Esophagus muscularis mucosa (tissue), 4 donors: ENCODE results near the gene MRPL58.

Experiments
- CTCF ChIP-seq, 3 experiments: fragments of 200-600 bp in 2 of 3; fragments of 450-650 bp in 1 of 3; sonication (generic) in 2 of 3; IDR thresholded peaks; one replicate each; pipeline ENCODE4 v1.5.1; 2017 to 2019; ENCODE audit warnings: antibody characterized with exemption in 3 of 3, mild to moderate bottlenecking in 2 of 3, moderate library complexity in 1 of 3
- EP300 ChIP-seq: sonication (generic); formaldehyde crosslinking; IDR thresholded peaks from one replicate; pipeline ENCODE4 v1.6.1; 2017; ENCODE audit warnings: antibody characterized with exemption
- POLR2A ChIP-seq: fragments of 450-650 bp; IDR thresholded peaks from one replicate; pipeline ENCODE4 v1.6.1; 2017; ENCODE audit warnings: antibody characterized with exemption, moderate library complexity, mild to moderate bottlenecking, low read depth
- POLR2AphosphoS5 ChIP-seq, 2 donors: sonication (generic); formaldehyde crosslinking; IDR thresholded peaks; one replicate each; pipeline ENCODE4 v1.6.1; 2017; ENCODE audit warnings: antibody characterized with exemption in 2 of 2

GRCh38 chr17:74964988-74965622 lies 47.4 kb upstream of the MRPL58 start:
- TF ChIP-seq CTCF (IDR thresholded peaks at IDR 0.05) (no peak), POLR2A (no peak), EP300 (no peak), POLR2AphosphoS5 (IDR thresholded peaks at IDR 0.05) (no peak)
